HepG2 (cell line): ENCODE measurements around the gene SMOC1. TPM values are rescaled to one million over a fixed set of nuclear protein-coding genes. Genes with fewer than 3 reads are reported as not detected.

Experiments
- ATAC-seq: fragments of 200-7000 bp; cut with Tn5 transposase; 3 replicates; pipeline ENCODE4 v1.9.1; 2020; ENCODE audit warnings: mild to moderate bottlenecking, moderate library complexity
- BruUV-seq: library from RNA; stranded (reverse); fragments of 400-500 nt; replicated peaks from 2 replicates; lab custom pipeline; 2021; lab: Mats Ljungman, UMichigan
- CTCF ChIA-PET: fragments of 300-600 bp; formaldehyde crosslinking; extraction: SDS; loops from one replicate; lab custom pipeline; 2021; ENCODE audit warnings: low total read pairs, inconsistent platforms, low intra/inter-chr PET ratio; lab: Yijun Ruan, JAX
- POLR2A ChIA-PET: fragments of 350-600 bp; sonication (Branson Sonifier 250); formaldehyde crosslinking; loops from one replicate; lab custom pipeline; 2020; ENCODE audit warnings: antibody characterized with exemption, inconsistent platforms; lab: Yijun Ruan, JAX
- DNase-seq: peaks from one replicate; pipeline ENCODE4 v3.0.0-alpha.2; 2015; ENCODE audit warnings: low spot score
- FAIRE-seq: peaks from 3 replicates; lab custom pipeline; 2011; peaks lifted over from hg19 to GRCh38; lab: Jason Lieb, UNC
- H2AFZ ChIP-seq: one replicate; pipeline ENCODE4 v1.6.1; 2011; ENCODE audit warnings: low read length, inconsistent platforms
- H3K27ac ChIP-seq: fragments of 300-600 bp; 3 replicates; pipeline ENCODE4 v1.8.0; 2011; ENCODE audit warnings: mixed run types, mild to moderate bottlenecking, mixed read lengths, low read length, inconsistent platforms; ENCODE audit not compliant: insufficient read depth; ENCODE audit errors: extremely low read length
- H3K27me3 ChIP-seq, 2 experiments: fragments of 200-600 bp in 1 of 2; 2 replicates in 1 of 2; 3 replicates in 1 of 2; pipeline versions ENCODE4 v1.6.0 to v1.8.0; 2011; ENCODE audit warnings: low read length in 2 of 2, mild to moderate bottlenecking in 2 of 2, moderate library complexity in 2 of 2, inconsistent platforms in 1 of 2; ENCODE audit not compliant: insufficient read depth in 2 of 2, control insufficient read depth in 1 of 2
- H3K36me3 ChIP-seq, 2 experiments: fragments of 200-600 bp in 1 of 2; replicated peaks in 1 of 2; 2 replicates in 1 of 2; 3 replicates in 1 of 2; pipeline versions ENCODE4 v1.5.1 to v1.8.0; 2011; ENCODE audit warnings: low read length in 2 of 2, inconsistent platforms in 1 of 2; ENCODE audit not compliant: insufficient read depth in 2 of 2, control insufficient read depth in 1 of 2
- H3K4me1 ChIP-seq: 2 replicates; pipeline ENCODE4 v1.5.1; 2012; ENCODE audit warnings: low read length, inconsistent platforms; ENCODE audit not compliant: insufficient read depth
- H3K4me2 ChIP-seq: 2 replicates; pipeline ENCODE4 v1.6.0; 2011; ENCODE audit warnings: low read depth, low read length, inconsistent platforms
- H3K4me3 ChIP-seq, 3 experiments: fragments of 200-600 bp in 1 of 3; sonication (generic), shearing (Covaris generic) in 1 of 3; replicated peaks in 1 of 3; 2 replicates each; pipeline ENCODE4 v1.5.1; 2011 to 2016; ENCODE audit warnings: low read length in 3 of 3, inconsistent platforms in 2 of 3, low read depth in 2 of 3, mild to moderate bottlenecking in 2 of 3, control low read depth in 1 of 3, mixed read lengths in 1 of 3; ENCODE audit not compliant: insufficient read depth in 1 of 3
- H3K79me2 ChIP-seq: one replicate; pipeline ENCODE4 v1.6.1; 2011; ENCODE audit warnings: low read length, inconsistent platforms; ENCODE audit not compliant: insufficient read depth
- H3K9ac ChIP-seq: 2 replicates; pipeline ENCODE4 v1.6.0; 2011; ENCODE audit warnings: mild to moderate bottlenecking, low read depth, low read length, inconsistent platforms; ENCODE audit not compliant: insufficient read depth
- H3K9me3 ChIP-seq: 2 replicates; pipeline ENCODE4 v1.5.1; 2012; ENCODE audit warnings: mild to moderate bottlenecking, low read length
- H4K20me1 ChIP-seq: 2 replicates; pipeline ENCODE4 v1.6.0; 2011; ENCODE audit warnings: inconsistent platforms, mild to moderate bottlenecking, low read length, moderate library complexity; ENCODE audit not compliant: insufficient read depth
- BRF2 ChIP-seq: sonication (generic); formaldehyde crosslinking; IDR thresholded peaks from 2 replicates; pipeline ENCODE4 v1.8.1; 2022; ENCODE audit warnings: mild to moderate bottlenecking, missing genetic modification reagents
- CEBPG ChIP-seq: IDR thresholded peaks from 2 replicates; pipeline ENCODE4 v1.6.1; 2016
- CREB3 ChIP-seq: sonication (generic); formaldehyde crosslinking; IDR thresholded peaks from 2 replicates; pipeline ENCODE4 v1.5.0; 2020; ENCODE audit warnings: missing genetic modification reagents
- ELF3 ChIP-seq: IDR thresholded peaks from 2 replicates; pipeline ENCODE4 v1.6.1; 2016; ENCODE audit warnings: missing genetic modification reagents, missing compliant biosample characterization
- GATA4 ChIP-seq: sonication (generic); IDR thresholded peaks from 2 replicates; pipeline ENCODE4 v1.6.1; 2016; ENCODE audit warnings: antibody characterized with exemption, low read depth, borderline replicate concordance
- GFI1 ChIP-seq: sonication (generic); formaldehyde crosslinking; IDR thresholded peaks from 2 replicates; pipeline ENCODE4 v1.5.0; 2020; ENCODE audit warnings: missing genetic modification reagents, mild to moderate bottlenecking, borderline replicate concordance
- MED1 ChIP-seq: sonication (generic); formaldehyde crosslinking; IDR thresholded peaks from 2 replicates; pipeline ENCODE4 v1.4.0; 2020; ENCODE audit warnings: missing genetic modification reagents
- NKX3-1 ChIP-seq: sonication (generic); formaldehyde crosslinking; IDR thresholded peaks from 2 replicates; pipeline ENCODE4 v1.5.0; 2020; ENCODE audit warnings: missing genetic modification reagents
- PHF8 ChIP-seq: sonication (generic); formaldehyde crosslinking; IDR thresholded peaks from 2 replicates; pipeline ENCODE4 v1.5.0; 2020; ENCODE audit warnings: missing genetic modification reagents
- SYNCRIP ChIP-seq: fragments of 200-400 bp; formaldehyde crosslinking; IDR thresholded peaks from 2 replicates; pipeline ENCODE4 v1.6.1; 2018; ENCODE audit warnings: mild to moderate bottlenecking, low read depth, low read length; ENCODE audit not compliant: insufficient read depth
- TCF12 ChIP-seq, 2 experiments: fragments of 450-650 bp in 1 of 2; sonication (generic) in 1 of 2; formaldehyde crosslinking in 1 of 2; IDR thresholded peaks; 2 replicates each; pipeline versions ENCODE4 v1.6.1 to v1.8.0; 2017 to 2022; ENCODE audit warnings: antibody characterized with exemption in 1 of 2, mild to moderate bottlenecking in 1 of 2, missing genetic modification reagents in 1 of 2, moderate library complexity in 1 of 2
- TSC22D2 ChIP-seq: sonication (generic); formaldehyde crosslinking; IDR thresholded peaks from 2 replicates; pipeline ENCODE4 v1.5.1; 2020; ENCODE audit warnings: missing genetic modification reagents, mild to moderate bottlenecking, borderline replicate concordance
- XRCC5 ChIP-seq: fragments of 200-400 bp; formaldehyde crosslinking; optimal IDR thresholded peaks from 2 replicates; pipeline ENCODE3; 2017; ENCODE audit warnings: mild to moderate bottlenecking, low read length
- ZC3H13 ChIP-seq: sonication (generic); formaldehyde crosslinking; IDR thresholded peaks from 2 replicates; pipeline ENCODE4 v1.8.1; 2023; ENCODE audit warnings: mild to moderate bottlenecking, missing genetic modification reagents, moderate library complexity
- ZFP36L2 ChIP-seq: sonication (generic); formaldehyde crosslinking; IDR thresholded peaks from 2 replicates; pipeline ENCODE4 v1.4.0; 2020; ENCODE audit warnings: missing genetic modification reagents
- ZNF256 ChIP-seq: sonication (generic); formaldehyde crosslinking; conservative IDR thresholded peaks from 2 replicates; pipeline ENCODE4 v1.4.0; 2020; ENCODE audit warnings: missing genetic modification reagents
- ZNF430 ChIP-seq: sonication (generic); formaldehyde crosslinking; IDR thresholded peaks from 2 replicates; pipeline ENCODE4 v1.9.0; 2021; ENCODE audit warnings: mild to moderate bottlenecking, missing genetic modification reagents
- ZSCAN29 ChIP-seq: sonication (generic); formaldehyde crosslinking; conservative IDR thresholded peaks from 2 replicates; pipeline ENCODE4 v1.4.0; 2020; ENCODE audit warnings: mild to moderate bottlenecking, missing genetic modification reagents
- WGBS: methylation state at CpG from one replicate; pipeline ENCODE4 v1.1.6; 2017; ENCODE audit warnings: low lambda C conversion rate; 5-methylcytosine and 5-hydroxymethylcytosine counted together
- in situ Hi-C: cut with HindIII; loops from 2 replicates; pipeline ENCODE4 v1.10.0; 2017; ENCODE audit warnings: low pct_unique_long_range_greater_than_20kb; ENCODE audit not compliant: extremely low pct_ligation_motif_present
- intact Hi-C: fragments of 100-400 bp; cut with micrococcal nuclease; formaldehyde crosslinking; loops from one replicate; pipeline ENCODE4 v1.10.0; 2022; ENCODE audit not compliant: unreplicated experiment
- polyA plus RNA-seq, 8 experiments: library from polyadenylated mRNA; depleted of rRNA in 3 of 8; stranded (reverse) in 7 of 8; unstranded in 1 of 8; fragments of >200 nt; fragmentation: Illumina TruSeq in 4 of 8; extraction: Trizol in 4 of 8; gene quantifications; 2 replicates each; pipeline versions ENCODE4 v1.2.1 to v1.2.3, GENCODE V29; 2011 to 2016; ENCODE audit warnings: low read depth in 4 of 8, missing spikeins in 1 of 8, mixed read lengths in 1 of 8; ENCODE audit not compliant: insufficient read depth in 1 of 8
- total RNA-seq, 5 experiments: library from RNA; depleted of rRNA; stranded (reverse); fragments of >200 nt; fragmentation: Illumina TruSeq; extraction: Trizol; gene quantifications; 2 replicates each; pipeline ENCODE4 v1.2.3, GENCODE V29; 2016; ENCODE audit warnings: low read depth in 1 of 5
- TF ChIP-seq, protein P1 (sequence below): IDR thresholded peaks from 2 replicates; pipeline ENCODE4 v1.6.1; 2016

Gene SMOC1
- total and polyA plus RNA-seq, 2 of the 13 experiments (the other 11 are each of a cell fraction or from before 2014, with no cell fraction given): 17.8 to 35.6 TPM

GRCh38 chr14:69959136-69959535, 79.9 kb downstream of the SMOC1 start:
- H4K20me1 ChIP-seq: no peaks in the 10 kb centered on the region
- no peak overlapping the region for H3K27ac ChIP-seq
- CTCF ChIA-PET: no interaction called here
- DNase-seq (no peak), ATAC-seq (no peak), FAIRE-seq (no peak)
- no peak overlapping the region for H3K9ac ChIP-seq
- intact Hi-C loops: no loop called here
- no peaks in the 10 kb centered on the region for H3K27me3 ChIP-seq
- H3K36me3 ChIP-seq: peaks cover 9 to 11% of the 10 kb centered on the region in 2 experiments; a peak in 4 of 5 replicates
- POLR2A ChIA-PET: no interaction called here
- no peak overlapping the region for H3K4me2 ChIP-seq
- H3K4me1 ChIP-seq: peaks cover 9% of the 10 kb centered on the region; the same call in 1 of the 2 replicates
- 95% methylated on average over 3 of the region's 3 CpGs for WGBS
- H2AFZ ChIP-seq: no peak overlapping the region
- TF ChIP-seq GFI1 (CRISPR knock-in tag) (no peak), ZSCAN29 (CRISPR knock-in tag) (no peak), TCF12 (IDR thresholded peaks at IDR 0.05) (no peak), TCF12 (CRISPR knock-in tag; IDR thresholded peaks at IDR 0.05) (no peak)
- TF ChIP-seq, all 625 proteins: peak for 0
- Histone ChIP-seq H3K9me3 (no peaks in the 10 kb centered on the region), H3K79me2 (no peaks in the 10 kb centered on the region), H3K4me3 (no peak overlapping the region)
- in situ Hi-C loops: no loop called here
- BruUV-seq: no TSS peak

DNA sequence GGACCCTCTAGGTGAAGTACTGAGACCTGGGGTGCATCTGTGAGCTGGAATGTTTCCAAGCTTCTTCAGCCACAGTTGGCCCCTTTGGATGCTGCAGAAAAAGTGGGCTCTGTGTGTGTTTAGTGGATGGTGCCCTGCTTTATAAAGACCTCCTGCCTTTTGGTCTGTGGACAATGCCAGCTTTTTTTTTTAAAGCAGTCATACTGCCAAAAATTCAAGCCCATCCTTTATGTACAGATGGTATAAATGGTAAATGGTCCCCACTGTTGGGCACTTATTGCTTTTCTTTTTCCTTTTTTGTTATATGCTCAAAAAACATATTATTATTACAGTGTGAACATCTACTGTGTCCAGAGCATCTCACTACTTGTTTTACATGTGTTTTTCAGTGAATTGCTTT, 81.1 kb downstream of the SMOC1 start:
- intact Hi-C loops (no loop called here), in situ Hi-C loops (no loop called here)
- Histone ChIP-seq H3K27ac (no peak overlapping the region), H3K9me3 (no peaks in the 10 kb centered on the region), H3K4me3 (no peak overlapping the region), H4K20me1 (no peaks in the 10 kb centered on the region), H3K4me2 (no peak overlapping the region), H3K36me3 (peaks cover 3 to 5% of the 10 kb centered on the region in 2 experiments; a peak in 3 of 5 replicates), H3K9ac (no peak overlapping the region), H2AFZ (no peak overlapping the region), H3K4me1 (peaks cover 9% of the 10 kb centered on the region; the same call in 1 of the 2 replicates), H3K27me3 (no peaks in the 10 kb centered on the region), H3K79me2 (no peaks in the 10 kb centered on the region)
- ATAC-seq (no peak), FAIRE-seq (no peak), DNase-seq (no peak)
- ChIA-PET CTCF (no interaction called here), POLR2A (no interaction called here)
- BruUV-seq: no TSS peak
- TF ChIP-seq, protein P1, sequence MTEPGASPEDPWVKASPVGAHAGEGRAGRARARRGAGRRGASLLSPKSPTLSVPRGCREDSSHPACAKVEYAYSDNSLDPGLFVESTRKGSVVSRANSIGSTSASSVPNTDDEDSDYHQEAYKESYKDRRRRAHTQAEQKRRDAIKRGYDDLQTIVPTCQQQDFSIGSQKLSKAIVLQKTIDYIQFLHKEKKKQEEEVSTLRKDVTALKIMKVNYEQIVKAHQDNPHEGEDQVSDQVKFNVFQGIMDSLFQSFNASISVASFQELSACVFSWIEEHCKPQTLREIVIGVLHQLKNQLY (CRISPR knock-in tag): no peak
- TF ChIP-seq CREB3 (CRISPR knock-in tag) (no peak), BRF2 (CRISPR knock-in tag) (no peak), ELF3 (CRISPR knock-in tag) (no peak), ZC3H13 (CRISPR knock-in tag) (no peak), XRCC5 (no peak), ZFP36L2 (no peak), PHF8 (CRISPR knock-in tag) (no peak), NKX3-1 (no peak), MED1 (no peak), TSC22D2 (CRISPR knock-in tag) (no peak), ZNF256 (no peak), GATA4 (no peak), SYNCRIP (no peak), CEBPG (CRISPR knock-in tag) (no peak), ZNF430 (CRISPR knock-in tag) (no peak)
